Fibroblast of pulmonary artery (primary cell): ENCODE measurements around the gene YKT6.
A peak's percentile ranks its signal among the peaks of the same experiment; 100 is the strongest.

Experiments
- DNase-seq: peaks from one replicate; pipeline ENCODE4 v3.0.0-alpha.2; 2010; ENCODE audit warnings: low read depth
- H3K4me3 ChIP-seq: replicated peaks from 2 replicates; pipeline ENCODE4 v1.5.1; 2011; ENCODE audit warnings: low read depth, mild to moderate bottlenecking, control low read depth, low read length, moderate library complexity
- CTCF ChIP-seq: IDR thresholded peaks from 2 replicates; pipeline ENCODE4 v1.5.1; 2011; ENCODE audit warnings: mild to moderate bottlenecking, control low read depth, low read length, inconsistent platforms; ENCODE audit errors: missing control alignments

The YKT6 gene

GRCh38 chr7:44183386-44183785 is 17.4 kb upstream of the YKT6 start:
- no peak overlapping the region for H3K4me3 ChIP-seq
- TF ChIP-seq CTCF = no peak
- DNase-seq = no peak

- peak; percentile 71 for DNase-seq
Observed at GRCh38 chr7:44184206-44184872, 16.4 kb upstream of the YKT6 start.

GRCh38 chr7:44184873-44185446 is 15.8 kb upstream of the YKT6 start:
- TF ChIP-seq CTCF = no peak
- no peak for DNase-seq
- no peak overlapping the region for H3K4me3 ChIP-seq

More at GRCh38 chr7:44184206-44184872, 16.4 kb upstream of the YKT6 start:
- H3K4me3 ChIP-seq = no peak overlapping the region
- TF ChIP-seq CTCF = no peak

GRCh38 chr7:44185729-44186128 is 15.0 kb upstream of the YKT6 start:
- no peak overlapping the region for H3K4me3 ChIP-seq
- TF ChIP-seq CTCF = no peak
- DNase-seq = no peak

- no peak for DNase-seq
- no peak for TF ChIP-seq CTCF
- H3K4me3 ChIP-seq = no peak overlapping the region
Observed at GRCh38 chr7:44186736-44187135, 14.0 kb upstream of the YKT6 start.

GRCh38 chr7:44187636-44188416 is 13.0 kb upstream of the YKT6 start:
- no peak overlapping the region for H3K4me3 ChIP-seq
- DNase-seq = no peak
- TF ChIP-seq CTCF = no peak
